Heart right ventricle (tissue), 16 donors: Measurements from ENCODE around the gene MYEOV. TPM values are rescaled to one million over a fixed set of nuclear protein-coding genes. Genes with fewer than 3 reads are reported as not detected.

Experiments
- ATAC-seq, 8 donors: fragments of 200-7000 bp; cut with Tn5 transposase; one replicate each; pipeline ENCODE4 v1.9.1; 2020; ENCODE audit warnings: mild to moderate bottlenecking in 8 of 8, moderate library complexity in 8 of 8, moderate number of reproducible peaks in 1 of 8
- DNase-seq, 2 donors: peaks; one replicate each; pipeline ENCODE4 v3.0.0-alpha.2; 2020
- H3K27ac ChIP-seq, 10 donors: fragments of 200-600 bp; sonication (generic) in 2 of 10; one replicate each; pipeline versions ENCODE4 v1.5.0 to v1.8.0; 2020 to 2022; ENCODE audit warnings: mild to moderate bottlenecking in 3 of 10
- H3K27me3 ChIP-seq, 7 donors: fragments of 200-600 bp; one replicate each; pipeline ENCODE4 v1.8.0; 2021 to 2022; ENCODE audit warnings: mild to moderate bottlenecking in 2 of 7
- H3K36me3 ChIP-seq, 9 donors: fragments of 200-600 bp; sonication (generic) in 1 of 9; one replicate each; pipeline versions ENCODE4 v1.5.0 to v1.8.0; 2020 to 2022; ENCODE audit warnings: mild to moderate bottlenecking in 2 of 9
- H3K4me1 ChIP-seq, 9 donors: fragments of 200-600 bp; sonication (generic) in 1 of 9; one replicate each; pipeline versions ENCODE4 v1.5.0 to v1.8.0; 2020 to 2022; ENCODE audit warnings: mild to moderate bottlenecking in 4 of 9
- H3K4me3 ChIP-seq, 10 donors: fragments of 200-600 bp; sonication (generic) in 2 of 10; one replicate each; pipeline versions ENCODE4 v1.5.0 to v1.8.0; 2020 to 2022; ENCODE audit warnings: mild to moderate bottlenecking in 7 of 10, moderate library complexity in 2 of 10
- H3K9me3 ChIP-seq, 11 donors: fragments of 200-600 bp in 10 of 11; sonication (generic) in 2 of 11; one replicate each; pipeline versions ENCODE4 v1.5.0 to v1.8.0; 2013 to 2022; ENCODE audit warnings: mild to moderate bottlenecking in 2 of 11, control low read depth in 1 of 11, moderate library complexity in 1 of 11
- CTCF ChIP-seq, 9 donors: fragments of 200-600 bp; sonication (generic) in 2 of 9; IDR thresholded peaks; one replicate each; pipeline versions ENCODE4 v1.5.0 to v1.8.0; 2021 to 2022; ENCODE audit warnings: antibody characterized with exemption in 9 of 9, mild to moderate bottlenecking in 5 of 9, moderate library complexity in 1 of 9
- WGBS, 2 donors: extraction: QIAGEN DNeasy Blood & Tissue Kit; methylation state at CpG; one replicate each; pipeline ENCODE4 v1.1.7; 2013; ENCODE audit warnings: inconsistent platforms in 1 of 2; 5-methylcytosine and 5-hydroxymethylcytosine counted together
- intact Hi-C, 10 donors: fragments of 100-400 bp; cut with DNase I; formaldehyde crosslinking; loops; one replicate each; pipeline versions ENCODE4 v1.11.1 to v1.14.2; 2022
- polyA plus RNA-seq, 2 donors: library from polyadenylated mRNA; stranded (reverse); fragments of 200-250 nt; gene quantifications; one replicate each; pipeline ENCODE4 v1.2.3, GENCODE V29; 2013
- total RNA-seq, 10 donors: library from RNA; stranded (reverse); fragmentation: NEBNext Ultra II Directional in 3 of 10; extraction: Animal tissue kit (Norgen Biotek cat#: 25700) in 3 of 10; gene quantifications; one replicate each; pipeline versions ENCODE4 v1.2.1 to v1.2.4, GENCODE V29; 2021 to 2023
- donor health status: Arrhythmogenic right ventricular cardiomyopathy.
- donor health status: ischemic (EF 13 %, LVEDD 7.1; RV severe dilation, severe dysfunction).
- donor health status: healthy with polysubstance abuse.
- donor health status: DM: no; HTN: yes; CAD: no.
- donor health status: DM: no; HTN: no; CAD: no.
- donor health status: ischemic (EF 25% LVEDD 6.9; RV normal size, moderate dysfunction).
- donor health status: ischemic (EF 25% LVEDD 5.7; RV mildly dilated, moderate dysfunction).
- donor health status: healthy.
- donor health status: DM: yes; HTN: yes; CAD: no.
- donor health status: Ischemic cardiomyopathy.
- donor health status: ischemic (EF 35%, LVEDD 5.7; RV mildly dilated, moderate dysfunction).
- donor health status: nonischemic (EF 11% LVEDD 7.7; RV severe dilation, severe dysfunction).
- donor health status: DM: yes; HTN: yes; CAD: no.
- donor health status: PGD.
- donor health status: ischemic (EF 29% LVEDD 5.4; RV normal size, mild dysfunction).
- donor health status: nonischemic (EF 23%, LVEDD 6.1; RV moderate dilation, normal function).

MYEOV gene
- total and polyA plus RNA-seq, 12 donors: 0.07 TPM; not detected in 11

- Histone ChIP-seq H3K36me3 (no peaks in the 10 kb centered on the region), H3K9me3 (no peaks in the 10 kb centered on the region), H3K27me3 (no peaks in the 10 kb centered on the region), H3K27ac (no peak overlapping the region), H3K4me1 (peaks cover 4 to 39% (median 13%) of the 10 kb centered on the region in 9 donors), H3K4me3 (no peak overlapping the region)
- no peak for ATAC-seq
- intact Hi-C loops: loop anchor here in 2 of 10 donors (5.0 to 10.0 kb wide), 2 partner anchors 71 to 109 kb away; no protein-coding TSS in a partner anchor
- 63 to 66% methylated on average over 11 of the region's 11 CpGs for WGBS, 2 donors
- no peak for DNase-seq
- TF ChIP-seq CTCF (IDR thresholded peaks at IDR 0.05): no peak
These were observed 12.1 kb downstream of the MYEOV start for GRCh38 chr11:69305885-69306540.

- intact Hi-C loops: loop anchor here in 2 of 10 donors (5.0 to 10.0 kb wide), 2 partner anchors 70 to 108 kb away; no protein-coding TSS in a partner anchor
- no peak overlapping the region for H3K4me3 ChIP-seq
- no peaks in the 10 kb centered on the region for H3K9me3 ChIP-seq
- H3K36me3 ChIP-seq: no peaks in the 10 kb centered on the region
- H3K4me1 ChIP-seq: peaks cover 0 to 42% (median 16%) of the 10 kb centered on the region in 9 donors
- ATAC-seq (no peak), DNase-seq (no peak)
- WGBS, 2 donors: 92 to 93% methylated on average over 5 of the region's 5 CpGs
- TF ChIP-seq CTCF (IDR thresholded peaks at IDR 0.05): no peak
- H3K27ac ChIP-seq: no peak overlapping the region
- H3K27me3 ChIP-seq: no peaks in the 10 kb centered on the region
These were observed 12.9 kb downstream of the MYEOV start for GRCh38 chr11:69306821-69307220.

- H3K27ac ChIP-seq: no peak overlapping the region
- H3K9me3 ChIP-seq: no peaks in the 10 kb centered on the region
- no peaks in the 10 kb centered on the region for H3K36me3 ChIP-seq
- H3K4me3 ChIP-seq: no peak overlapping the region
- H3K4me1 ChIP-seq: peaks cover 4 to 44% (median 19%) of the 10 kb centered on the region in 9 donors
- ATAC-seq: no peak
- no peaks in the 10 kb centered on the region for H3K27me3 ChIP-seq
- WGBS, 2 donors: 94 to 95% methylated on average over 6 of the region's 6 CpGs
- intact Hi-C loops: loop anchor here in 2 of 10 donors (5.0 to 10.0 kb wide), 2 partner anchors 70 to 107 kb away; no protein-coding TSS in a partner anchor
- DNase-seq: no peak
- no peak for TF ChIP-seq CTCF (IDR thresholded peaks at IDR 0.05)
These were observed 13.5 kb downstream of the MYEOV start for GRCh38 chr11:69307421-69307820.

- H3K4me3 ChIP-seq: no peak overlapping the region
- intact Hi-C loops: loop anchor here in 2 of 10 donors (5.0 to 10.0 kb wide), 2 partner anchors 69 to 107 kb away; no protein-coding TSS in a partner anchor
- WGBS, 2 donors: 63 to 80% methylated on average over 12 of the region's 12 CpGs
These were observed 14.0 kb downstream of the MYEOV start for GRCh38 chr11:69307871-69308431.

More at GRCh38 chr11:69307871-69308431, 14.0 kb downstream of the MYEOV start:
- Histone ChIP-seq H3K36me3 (no peaks in the 10 kb centered on the region), H3K27ac (no peak overlapping the region), H3K27me3 (no peaks in the 10 kb centered on the region), H3K9me3 (no peaks in the 10 kb centered on the region), H3K4me1 (peaks cover 9 to 49% (median 24%) of the 10 kb centered on the region in 9 donors)
- ATAC-seq (no peak), DNase-seq (no peak)
- no peak for TF ChIP-seq CTCF (IDR thresholded peaks at IDR 0.05)
